Neural cell (in vitro differentiated cells): Measurements from ENCODE around the gene PYGO2.

Source experiments
- CTCF ChIP-seq: fragments of 450-650 bp; IDR thresholded peaks from 2 replicates; pipeline ENCODE4 v1.5.1; 2014; ENCODE audit warnings: antibody characterized with exemption, mild to moderate bottlenecking, moderate library complexity; ENCODE audit not compliant: poor library complexity, severe bottlenecking
- POLR2AphosphoS5 ChIP-seq: IDR thresholded peaks from 2 replicates; pipeline ENCODE4 v1.6.1; 2012
- RAD21 ChIP-seq: fragments of 450-650 bp; conservative IDR thresholded peaks from 2 replicates; pipeline ENCODE4 v1.6.1; 2014; ENCODE audit warnings: antibody characterized with exemption, mild to moderate bottlenecking, moderate library complexity

- TF ChIP-seq CTCF (no peak), POLR2AphosphoS5 (no peak), RAD21 (no peak)
Measured at GRCh38 chr1:154956544-154956941, 5.0 kb downstream of the PYGO2 start.
